GM12873 (cell line): ENCODE results near the gene CRACR2B.

Source experiments
- TF ChIP-seq, protein P1 (sequence below): IDR thresholded peaks from 2 replicates; pipeline ENCODE4 v1.5.1; 2012; ENCODE audit warnings: low read depth, mild to moderate bottlenecking, moderate library complexity, low read length, control low read depth; ENCODE audit not compliant: insufficient read depth; ENCODE audit errors: missing control alignments

The CRACR2B gene

DNA sequence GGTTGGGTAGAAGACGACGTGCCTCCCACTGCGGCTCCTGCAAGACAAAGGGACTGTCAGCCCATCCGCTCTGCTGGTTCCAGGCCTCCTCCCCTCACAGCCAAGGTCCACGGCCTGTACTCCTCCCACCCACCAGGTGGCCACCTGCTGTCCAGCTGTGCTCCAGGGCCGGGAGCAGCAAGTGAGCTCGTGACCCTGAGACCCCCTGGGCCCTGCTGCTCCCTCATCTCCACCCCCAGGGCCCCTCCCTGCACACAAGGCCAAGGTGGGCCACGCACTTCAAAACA, 42.4 kb downstream of the CRACR2B start:
- TF ChIP-seq, protein P1, sequence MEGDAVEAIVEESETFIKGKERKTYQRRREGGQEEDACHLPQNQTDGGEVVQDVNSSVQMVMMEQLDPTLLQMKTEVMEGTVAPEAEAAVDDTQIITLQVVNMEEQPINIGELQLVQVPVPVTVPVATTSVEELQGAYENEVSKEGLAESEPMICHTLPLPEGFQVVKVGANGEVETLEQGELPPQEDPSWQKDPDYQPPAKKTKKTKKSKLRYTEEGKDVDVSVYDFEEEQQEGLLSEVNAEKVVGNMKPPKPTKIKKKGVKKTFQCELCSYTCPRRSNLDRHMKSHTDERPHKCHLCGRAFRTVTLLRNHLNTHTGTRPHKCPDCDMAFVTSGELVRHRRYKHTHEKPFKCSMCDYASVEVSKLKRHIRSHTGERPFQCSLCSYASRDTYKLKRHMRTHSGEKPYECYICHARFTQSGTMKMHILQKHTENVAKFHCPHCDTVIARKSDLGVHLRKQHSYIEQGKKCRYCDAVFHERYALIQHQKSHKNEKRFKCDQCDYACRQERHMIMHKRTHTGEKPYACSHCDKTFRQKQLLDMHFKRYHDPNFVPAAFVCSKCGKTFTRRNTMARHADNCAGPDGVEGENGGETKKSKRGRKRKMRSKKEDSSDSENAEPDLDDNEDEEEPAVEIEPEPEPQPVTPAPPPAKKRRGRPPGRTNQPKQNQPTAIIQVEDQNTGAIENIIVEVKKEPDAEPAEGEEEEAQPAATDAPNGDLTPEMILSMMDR, result no peak

DNA sequence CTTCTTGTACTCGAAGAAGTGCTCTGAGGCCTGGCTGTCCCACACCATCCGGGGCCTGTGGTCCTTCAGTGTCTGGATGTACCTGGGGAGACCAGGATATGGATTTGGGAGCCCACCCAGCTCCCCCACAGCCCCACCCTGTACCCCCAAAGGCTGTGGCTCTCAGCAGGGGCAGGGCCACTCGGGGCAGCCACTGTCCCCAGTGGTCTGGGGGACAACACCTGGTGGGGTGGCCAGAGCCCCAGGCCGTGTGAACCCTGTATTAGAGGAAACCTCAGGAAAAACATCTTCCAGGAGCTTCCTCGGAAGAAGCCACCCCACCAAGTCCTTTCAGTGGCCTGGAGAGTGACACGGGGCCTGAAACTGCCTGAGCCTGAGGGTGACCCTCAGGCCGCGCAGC, 42.7 kb downstream of the CRACR2B start:
- TF ChIP-seq, protein P1, result no peak

DNA sequence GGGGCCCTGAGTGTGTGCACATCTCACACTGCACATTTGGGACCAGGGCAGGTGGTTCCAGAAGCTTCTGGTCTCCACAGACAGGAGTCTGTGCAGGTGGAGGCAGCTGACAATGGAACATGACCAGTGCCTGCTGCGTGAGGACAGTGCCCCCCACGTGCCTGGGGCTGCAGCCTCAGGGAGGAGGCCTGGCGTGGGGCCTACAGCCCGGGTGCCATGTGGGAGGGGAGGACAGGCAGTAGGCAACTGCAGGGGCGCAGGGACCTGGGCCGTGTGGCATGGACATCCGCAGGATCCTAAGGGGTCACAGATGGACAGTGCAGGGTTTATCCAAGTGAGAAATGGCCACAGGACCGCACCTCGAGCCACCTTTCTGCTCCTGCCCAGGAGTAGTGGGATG, 43.8 kb downstream of the CRACR2B start:
- TF ChIP-seq, protein P1, result no peak

DNA sequence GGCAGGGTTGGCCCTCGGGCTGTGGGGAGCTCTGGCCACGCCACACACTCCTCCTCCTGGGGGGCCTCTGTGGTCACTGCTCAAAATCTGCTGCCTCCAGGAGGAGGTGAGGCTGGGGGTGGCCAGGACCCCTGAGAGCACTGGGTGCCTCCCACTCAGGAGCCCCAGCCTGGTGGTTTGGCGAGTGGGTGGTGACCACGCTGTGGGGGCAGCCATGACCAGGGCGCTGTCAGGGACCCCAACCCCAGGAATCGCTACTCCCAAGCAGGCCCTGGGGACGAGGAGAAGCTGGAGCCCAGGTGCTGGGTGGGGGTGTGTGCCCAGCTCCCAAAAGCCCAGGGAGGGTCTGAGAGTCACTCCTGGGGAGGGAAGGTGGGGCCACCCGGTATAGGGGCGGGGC, 45.1 kb downstream of the CRACR2B start:
- TF ChIP-seq, protein P1, result no peak

DNA sequence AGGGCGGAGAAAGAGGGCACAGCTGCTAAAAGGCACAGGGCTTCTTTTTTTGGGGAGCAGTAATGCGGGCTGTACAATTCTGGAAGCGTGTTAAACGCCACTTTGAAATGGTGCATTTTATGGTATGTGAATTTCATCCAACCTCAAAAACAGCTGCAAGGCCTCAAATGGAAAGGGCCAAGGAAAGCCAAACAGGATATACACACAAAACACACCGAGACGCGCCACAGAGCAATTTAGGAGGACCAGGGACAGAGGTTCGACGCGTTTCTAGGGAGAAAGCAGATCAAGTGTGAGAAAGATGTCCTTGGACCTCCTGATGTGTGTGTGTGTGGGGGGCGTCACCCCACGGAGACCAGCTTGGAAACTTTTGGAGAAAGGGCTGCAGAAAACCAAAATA, 46.0 kb downstream of the CRACR2B start:
- TF ChIP-seq, protein P1, result no peak

DNA sequence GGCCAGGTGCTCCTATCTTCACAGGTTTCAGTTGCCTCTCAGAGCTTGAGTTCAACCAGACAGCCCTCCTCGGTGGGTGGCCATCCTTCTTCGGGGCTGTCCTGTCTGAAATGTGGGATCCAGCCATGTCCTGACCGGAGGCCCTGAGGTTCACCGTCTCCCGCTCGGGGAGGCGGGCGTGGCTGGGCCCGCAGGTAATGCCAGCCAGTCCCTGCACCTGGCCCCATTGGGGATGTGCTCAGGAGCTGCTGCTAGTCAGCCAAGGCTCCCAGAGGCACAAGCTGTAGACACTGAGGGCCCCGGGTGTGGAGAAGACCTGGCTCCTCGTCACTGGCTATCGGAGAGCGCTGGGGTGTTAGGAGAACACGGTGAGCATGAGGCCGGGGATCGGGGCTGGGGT, 47.5 kb downstream of the CRACR2B start:
- TF ChIP-seq, protein P1, result no peak

DNA sequence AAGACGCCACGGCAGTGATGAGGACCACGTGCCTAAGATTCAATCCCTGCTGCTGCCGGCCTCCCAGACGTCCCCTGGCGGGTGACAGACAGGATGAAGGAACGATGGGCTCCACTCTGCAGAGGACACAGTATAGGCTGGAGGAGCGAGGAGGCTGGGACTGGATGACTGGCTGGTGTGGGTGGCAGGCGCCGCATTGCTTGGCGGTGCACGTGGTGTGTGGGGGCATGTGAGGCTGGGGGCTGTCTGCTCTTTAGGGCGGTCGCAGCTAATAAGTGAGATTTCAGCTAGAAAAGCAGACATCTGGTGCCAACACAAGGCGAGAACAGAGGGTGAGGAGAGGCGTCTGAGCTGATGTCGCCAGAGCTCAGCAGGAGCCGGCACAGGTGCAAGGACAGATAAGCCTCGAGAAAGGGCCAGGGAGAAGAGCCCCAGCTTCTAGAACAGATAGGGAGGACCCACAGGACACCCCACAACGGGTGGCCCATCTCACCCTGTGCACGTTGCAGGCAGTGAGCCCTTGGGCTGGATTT, 48.1 kb downstream of the CRACR2B start:
- TF ChIP-seq, protein P1, result no peak
